ENCODE data around the gene CLDND2. TPM values are rescaled to one million over a fixed set of nuclear protein-coding genes. Genes with fewer than 3 reads are reported as not detected.

CLDND2 gene
- total and polyA plus RNA-seq, 11 donors, result 0.46 to 2.3 (median 0.92) TPM; not detected in 5

DNA sequence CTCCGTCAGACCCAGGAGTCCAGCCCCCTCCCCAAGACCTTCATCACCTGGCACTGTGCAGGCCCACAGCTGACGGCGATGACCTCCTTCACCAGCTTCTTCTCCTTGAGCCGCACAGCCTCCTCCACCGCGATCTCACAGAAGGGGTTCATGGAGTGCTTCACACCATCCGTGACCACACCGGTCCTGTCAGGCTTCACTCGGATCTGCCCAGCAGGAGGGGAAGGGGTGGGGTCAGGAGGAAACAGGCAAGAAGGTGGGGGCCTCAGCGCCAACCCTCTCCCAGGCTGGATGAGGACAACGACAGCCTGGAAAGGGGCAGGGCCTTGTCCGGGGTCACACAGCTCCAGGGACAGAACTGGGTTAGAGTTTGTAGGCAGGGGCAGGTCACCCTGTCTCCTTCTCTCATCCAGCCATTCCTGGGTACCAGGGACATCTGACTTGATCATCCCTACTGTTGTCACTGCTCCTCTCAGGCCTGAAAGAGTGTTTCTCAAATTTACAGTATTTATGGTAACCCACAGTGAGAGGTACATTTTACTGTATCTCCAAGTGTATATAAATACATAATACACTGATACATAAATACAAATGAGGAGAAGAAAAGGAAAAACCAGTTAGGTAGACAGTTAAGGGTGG lies 14.6 kb downstream of the CLDND2 start:
- peak in 1 of 4 donors; percentile 11 for ATAC-seq
- no peaks in the 10 kb centered on the region for H3K9me3 ChIP-seq
- peaks cover 0 to 42% (median 34%) of the 10 kb centered on the region in 9 donors for H3K36me3 ChIP-seq
- no peaks in the 10 kb centered on the region for H3K27me3 ChIP-seq
- H3K27ac ChIP-seq, result no peak overlapping the region
- H3K4me1 ChIP-seq, result peaks cover 0 to 10% (median 0%) of the 10 kb centered on the region in 12 donors
- no peak for DNase-seq
- TF ChIP-seq, protein P1, sequence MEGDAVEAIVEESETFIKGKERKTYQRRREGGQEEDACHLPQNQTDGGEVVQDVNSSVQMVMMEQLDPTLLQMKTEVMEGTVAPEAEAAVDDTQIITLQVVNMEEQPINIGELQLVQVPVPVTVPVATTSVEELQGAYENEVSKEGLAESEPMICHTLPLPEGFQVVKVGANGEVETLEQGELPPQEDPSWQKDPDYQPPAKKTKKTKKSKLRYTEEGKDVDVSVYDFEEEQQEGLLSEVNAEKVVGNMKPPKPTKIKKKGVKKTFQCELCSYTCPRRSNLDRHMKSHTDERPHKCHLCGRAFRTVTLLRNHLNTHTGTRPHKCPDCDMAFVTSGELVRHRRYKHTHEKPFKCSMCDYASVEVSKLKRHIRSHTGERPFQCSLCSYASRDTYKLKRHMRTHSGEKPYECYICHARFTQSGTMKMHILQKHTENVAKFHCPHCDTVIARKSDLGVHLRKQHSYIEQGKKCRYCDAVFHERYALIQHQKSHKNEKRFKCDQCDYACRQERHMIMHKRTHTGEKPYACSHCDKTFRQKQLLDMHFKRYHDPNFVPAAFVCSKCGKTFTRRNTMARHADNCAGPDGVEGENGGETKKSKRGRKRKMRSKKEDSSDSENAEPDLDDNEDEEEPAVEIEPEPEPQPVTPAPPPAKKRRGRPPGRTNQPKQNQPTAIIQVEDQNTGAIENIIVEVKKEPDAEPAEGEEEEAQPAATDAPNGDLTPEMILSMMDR (IDR thresholded peaks at IDR 0.05), result no peak
- WGBS, 4 donors, result 59 to 66% (median 63%) methylated on average over 10 to 12 of the region's 12 CpGs
- no peak overlapping the region for H3K4me3 ChIP-seq
- intact Hi-C loops (cut with DNase I), result no loop called here

DNA sequence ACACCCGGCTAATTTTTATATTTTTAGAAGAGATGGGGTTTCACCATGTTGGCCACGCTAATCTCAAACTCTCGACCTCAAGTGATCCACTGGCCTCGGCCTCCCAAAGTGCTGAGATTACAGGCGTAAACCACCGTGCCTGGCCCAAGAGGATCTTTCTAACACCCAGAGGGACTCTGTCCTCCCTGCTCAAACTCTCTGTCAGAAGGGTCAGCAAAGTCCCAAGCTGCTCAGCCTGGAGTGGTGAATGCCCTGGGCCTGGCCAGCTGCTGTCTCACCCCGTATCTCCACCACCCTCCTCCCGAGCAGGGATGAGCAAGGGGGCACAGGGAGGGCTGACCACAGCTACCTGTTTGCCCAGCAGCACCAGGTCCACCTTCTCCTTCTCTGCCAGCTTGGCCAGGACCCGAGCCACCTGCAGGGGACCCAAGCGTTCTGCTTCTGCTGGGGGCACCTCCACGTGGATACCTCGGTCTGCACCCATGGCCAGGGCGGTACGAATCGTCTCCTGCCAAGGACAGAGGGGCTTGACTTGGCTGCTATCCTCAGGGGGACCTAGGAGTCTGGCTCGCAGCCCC lies 15.9 kb downstream of the CLDND2 start:
- 90 to 94% (median 92%) methylated on average over 14 to 16 of the region's 16 CpGs for WGBS, 4 donors
- H3K9me3 ChIP-seq, result no peaks in the 10 kb centered on the region
- ATAC-seq (no peak), DNase-seq (peak in 1 of 5 donors; percentile 34)
- TF ChIP-seq POLR2A (IDR thresholded peaks at IDR 0.05), result no peak
- TF ChIP-seq, protein P1 (IDR thresholded peaks at IDR 0.05), result no peak
- no peak overlapping the region for H3K27ac ChIP-seq
- peaks cover 0 to 10% (median 0%) of the 10 kb centered on the region in 12 donors for H3K4me1 ChIP-seq
- no peak overlapping the region for H3K4me3 ChIP-seq
- intact Hi-C loops (cut with DNase I), result no loop called here
- H3K27me3 ChIP-seq, result no peaks in the 10 kb centered on the region
- peaks cover 0 to 53% (median 45%) of the 10 kb centered on the region in 9 donors for H3K36me3 ChIP-seq

DNA sequence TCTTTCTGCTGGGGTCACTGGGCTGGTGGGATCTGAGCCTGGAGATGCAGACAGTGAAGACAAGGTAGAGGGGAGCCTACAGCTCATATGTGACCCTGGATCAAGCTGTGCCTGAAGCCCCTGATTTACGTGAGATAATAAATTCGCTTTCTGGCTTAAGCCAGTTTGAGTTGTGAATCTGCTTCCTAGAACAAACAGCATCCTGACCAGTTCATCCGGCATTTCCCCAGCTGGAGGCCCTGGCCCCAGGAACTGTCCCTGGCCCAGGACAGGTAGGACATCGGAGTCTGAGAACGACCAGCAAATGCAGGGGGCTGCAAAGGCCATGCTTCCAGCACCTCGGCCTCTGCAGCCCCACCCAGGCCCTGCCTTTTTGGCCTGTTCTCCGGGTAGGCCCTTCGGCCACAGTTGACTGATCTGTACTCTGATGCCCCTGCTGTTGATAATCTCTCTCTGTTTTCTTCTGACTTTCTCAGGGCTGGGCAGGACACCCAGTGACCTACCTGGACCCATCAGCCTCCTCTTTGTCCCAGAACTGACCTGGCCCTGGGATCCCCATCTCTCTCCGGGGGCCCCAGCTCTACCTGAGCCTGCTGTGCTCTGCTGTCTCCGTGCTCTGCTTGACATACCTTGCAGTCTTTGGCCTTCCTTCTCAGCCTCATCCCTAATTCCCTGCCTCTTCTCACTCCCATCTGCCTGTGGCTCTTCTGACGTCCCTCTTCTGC lies 17.4 kb downstream of the CLDND2 start:
- Histone ChIP-seq H3K4me1 (peaks cover 0 to 10% (median 0%) of the 10 kb centered on the region in 12 donors), H3K4me3 (no peak overlapping the region), H3K9me3 (no peaks in the 10 kb centered on the region), H3K36me3 (peaks cover 0 to 67% (median 59%) of the 10 kb centered on the region in 9 donors), H3K27me3 (no peaks in the 10 kb centered on the region), H3K27ac (no peak overlapping the region)
- 91 to 98% (median 95%) methylated on average over 10 to 11 of the region's 11 CpGs for WGBS, 4 donors
- ATAC-seq (no peak), DNase-seq (no peak)
- TF ChIP-seq, protein P1 (IDR thresholded peaks at IDR 0.05), result no peak
- TF ChIP-seq POLR2A (IDR thresholded peaks at IDR 0.05), result no peak
- intact Hi-C loops (cut with DNase I), result no loop called here
